ENCODE results near the gene FER1L5.

The FER1L5 gene

DNA sequence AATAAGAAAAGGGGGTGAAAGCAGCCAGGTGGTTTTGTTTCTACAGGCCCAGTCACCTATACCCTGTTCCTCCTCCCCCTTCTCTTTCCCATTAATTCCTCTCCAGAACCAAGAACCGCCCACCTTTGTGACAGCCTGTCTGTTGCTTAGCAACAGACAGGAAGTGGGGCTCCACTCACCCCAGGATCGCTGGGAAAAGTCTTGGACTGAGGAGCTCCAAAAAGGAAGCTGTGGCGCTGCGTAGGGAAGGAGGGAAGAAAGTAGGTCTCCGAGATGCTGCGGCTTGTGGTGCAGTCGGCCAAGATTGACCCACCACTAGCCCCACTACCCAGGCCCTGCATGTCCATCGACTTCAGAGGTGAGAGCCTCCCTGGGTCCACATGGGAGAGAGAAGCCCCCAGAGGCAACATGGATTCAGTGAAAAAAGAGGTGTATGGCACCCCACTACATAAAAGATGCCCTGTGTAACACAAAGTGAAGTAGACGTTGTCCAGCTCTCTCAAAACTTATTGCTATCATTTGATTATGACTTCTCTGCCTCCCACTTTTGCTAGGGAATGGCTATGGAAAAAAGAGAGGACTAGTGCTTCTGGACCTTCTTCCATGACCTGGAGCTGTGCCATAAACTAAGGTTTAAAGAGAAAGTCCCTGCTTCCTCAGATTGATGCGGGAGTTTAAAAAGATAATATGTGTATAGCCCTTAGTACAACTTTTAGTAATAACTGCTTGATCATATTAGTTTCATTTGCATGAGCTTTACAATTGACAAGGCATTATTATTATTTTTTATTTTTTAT is at the start of gene FER1L5:
FER1L5 (plus strand) TSS at position 201 of the 797 bp plus-strand sequence; CDS start at position 274, 73 bp downstream.
- DNase-seq (ENCODE audit: low spot score): no peak

DNA sequence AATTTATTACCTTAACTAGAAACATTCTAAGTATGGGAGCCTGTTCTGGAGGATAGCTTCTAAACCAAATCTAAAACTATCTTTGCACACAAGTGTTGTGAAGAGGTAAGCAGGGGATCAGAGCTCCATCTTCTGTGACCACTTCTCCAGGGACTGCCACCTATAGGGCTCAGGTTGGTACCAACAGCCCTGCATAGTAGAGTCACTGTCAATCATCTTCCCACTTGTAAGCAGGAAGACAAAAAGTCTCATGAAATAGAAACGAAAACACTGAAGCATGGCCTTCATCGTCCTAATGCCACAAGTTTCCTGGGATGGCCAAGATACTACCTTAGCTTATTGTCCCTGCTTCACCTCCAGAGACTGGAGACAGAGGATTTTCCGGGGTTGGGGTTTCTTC is 48.3 kb upstream of the FER1L5 start:
- DNase-seq (ENCODE audit: low spot score): no peak

DNA sequence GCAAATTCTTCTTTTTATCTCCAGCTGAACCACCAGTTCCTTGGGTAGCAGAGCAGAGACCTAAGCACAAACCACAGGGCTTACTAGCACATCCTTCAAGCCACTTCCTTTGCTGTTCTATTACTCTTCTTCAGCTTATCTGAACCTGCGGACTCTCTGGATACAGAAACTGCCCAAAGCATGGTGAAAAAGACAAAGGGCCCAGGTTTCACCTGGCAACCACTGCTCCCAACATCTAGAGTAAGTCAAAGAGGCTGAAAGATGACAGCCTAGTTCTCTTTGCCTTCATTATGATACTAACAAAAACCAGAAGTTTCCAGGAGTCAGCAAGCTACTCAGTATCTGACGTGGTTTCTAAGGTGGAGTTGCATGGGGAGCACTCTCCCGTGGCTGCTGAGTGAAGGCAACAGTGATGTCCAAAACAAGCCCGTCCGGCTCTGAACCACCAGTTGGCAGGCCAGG is 47.8 kb upstream of the FER1L5 start:
- no peak for DNase-seq (ENCODE audit: low spot score)

DNA sequence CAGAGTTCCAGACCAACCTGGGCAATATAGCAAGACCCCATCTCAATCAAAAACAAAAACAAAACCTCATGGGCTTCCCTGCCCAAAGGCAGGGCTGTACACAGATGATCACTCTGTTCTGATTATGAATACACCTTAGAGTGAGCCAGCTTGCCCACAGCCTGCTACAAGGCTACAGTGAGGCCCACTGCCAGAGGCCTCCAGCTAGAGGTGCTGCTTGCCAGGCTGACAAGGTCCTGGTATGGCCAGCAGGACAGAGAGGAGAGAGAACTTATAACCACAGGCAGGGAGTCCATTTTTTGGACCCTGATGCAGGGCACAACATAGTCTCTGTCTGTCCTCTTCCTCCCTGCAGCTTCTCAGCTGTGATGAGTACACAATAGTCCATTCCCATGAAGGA is 46.0 kb upstream of the FER1L5 start:
- DNase-seq (ENCODE audit: low spot score): no peak

DNA sequence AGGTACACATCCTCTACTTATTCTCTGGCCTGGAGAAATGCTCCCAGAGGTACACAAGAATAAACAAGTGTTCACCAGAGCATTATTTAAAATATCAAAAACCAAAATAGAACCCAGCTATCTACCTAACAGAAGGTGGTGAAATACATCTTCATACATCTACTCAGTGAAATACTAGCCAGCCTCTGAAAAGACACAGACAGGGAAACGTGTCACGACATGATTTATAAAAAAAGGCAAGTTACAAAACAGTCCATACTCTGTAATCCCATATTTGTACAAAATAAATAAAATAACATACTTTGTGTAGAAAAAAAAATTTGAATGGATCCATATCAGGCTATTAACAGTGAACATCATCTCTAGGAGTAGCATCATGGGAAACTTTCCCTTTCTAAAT is 42.6 kb upstream of the FER1L5 start:
- no peak for DNase-seq (ENCODE audit: low spot score)

DNA sequence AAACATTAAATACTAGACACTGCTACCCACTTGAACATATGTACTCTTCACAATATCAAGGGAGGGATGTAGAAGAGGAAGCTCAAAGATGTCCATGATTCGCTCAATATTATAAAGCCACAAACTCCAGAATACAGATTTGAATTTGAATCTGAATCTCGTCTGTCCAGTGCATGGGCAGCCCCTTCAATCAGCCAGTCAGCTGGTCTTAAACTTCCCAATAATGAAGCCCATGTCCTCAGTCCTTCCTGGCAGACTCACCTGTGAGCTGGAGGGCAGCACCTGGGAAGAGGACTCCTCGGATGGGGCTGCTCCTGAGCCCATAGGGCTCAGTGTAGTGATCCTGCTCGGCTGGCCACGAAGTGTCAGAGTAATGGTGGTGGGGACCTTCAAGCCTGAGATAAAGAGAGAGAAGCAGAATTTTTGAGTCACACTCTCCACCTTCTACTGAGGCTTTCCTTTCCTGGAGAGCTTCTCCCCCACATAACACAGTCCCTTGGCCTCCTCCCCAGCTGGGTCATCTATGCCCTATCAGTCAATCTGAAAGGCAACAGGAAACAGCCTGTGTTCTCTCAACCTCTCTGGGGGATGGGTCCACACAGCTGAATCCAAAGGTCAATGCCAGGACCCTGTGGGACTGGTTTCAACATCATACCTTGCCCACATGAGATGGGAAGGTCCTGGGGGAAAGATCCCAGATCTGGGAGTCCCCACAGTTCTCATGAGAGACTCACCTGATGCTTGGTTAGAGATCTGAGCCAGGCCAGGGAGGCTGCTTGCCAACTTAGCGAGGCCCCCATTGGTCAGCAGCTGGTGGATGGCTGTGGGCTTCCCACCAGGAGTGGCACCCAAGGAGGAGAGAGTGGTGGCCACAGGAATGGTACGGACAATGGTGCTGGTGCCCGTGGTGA is 40.9 kb upstream of the FER1L5 start:
- DNase-seq (ENCODE audit: low spot score): no peak

DNA sequence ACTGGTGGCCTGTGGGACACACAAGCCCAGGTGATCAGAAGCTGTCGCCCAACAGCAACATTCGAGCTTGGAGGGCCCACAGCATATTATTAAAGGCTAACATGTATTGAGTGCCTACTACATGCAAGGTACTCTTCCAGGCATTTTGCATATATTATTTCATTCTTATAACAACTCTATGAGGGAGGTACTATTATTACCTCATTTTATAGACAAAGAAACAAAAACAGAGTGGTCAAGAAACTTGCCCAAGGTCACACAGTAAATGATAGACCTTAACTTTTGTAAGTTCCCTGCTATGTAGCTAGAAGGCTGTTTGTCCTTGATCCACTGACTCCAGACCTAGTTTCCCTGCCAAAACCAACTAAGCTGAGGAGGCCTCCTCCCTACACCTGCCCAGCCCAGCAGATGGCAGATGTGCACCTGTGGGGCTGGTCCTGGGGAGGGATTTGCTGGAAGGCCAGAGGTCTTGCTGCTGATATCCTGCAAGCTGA is 40.2 kb upstream of the FER1L5 start:
- no peak for DNase-seq (ENCODE audit: low spot score)

DNA sequence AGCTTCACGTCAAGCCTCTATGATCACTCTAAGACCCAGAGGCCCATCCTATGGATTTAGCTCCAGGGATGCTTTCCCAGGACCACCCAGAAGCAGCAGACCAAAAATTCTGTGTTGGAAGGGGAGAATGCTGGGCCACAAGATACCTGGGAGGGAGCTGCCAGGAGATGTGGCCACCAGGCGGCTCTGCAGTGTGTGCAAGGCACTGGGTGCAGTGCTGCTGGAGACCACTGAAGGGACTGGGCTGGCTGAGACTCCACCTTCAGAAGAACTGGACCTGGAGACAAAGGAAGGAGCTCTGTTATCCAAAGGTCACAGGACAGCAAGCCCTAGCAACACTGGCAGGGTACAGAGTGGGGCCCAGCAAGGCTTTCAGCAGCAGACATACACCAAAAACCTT is 38.5 kb upstream of the FER1L5 start:
- DNase-seq (ENCODE audit: low spot score): peak; percentile 35

DNA sequence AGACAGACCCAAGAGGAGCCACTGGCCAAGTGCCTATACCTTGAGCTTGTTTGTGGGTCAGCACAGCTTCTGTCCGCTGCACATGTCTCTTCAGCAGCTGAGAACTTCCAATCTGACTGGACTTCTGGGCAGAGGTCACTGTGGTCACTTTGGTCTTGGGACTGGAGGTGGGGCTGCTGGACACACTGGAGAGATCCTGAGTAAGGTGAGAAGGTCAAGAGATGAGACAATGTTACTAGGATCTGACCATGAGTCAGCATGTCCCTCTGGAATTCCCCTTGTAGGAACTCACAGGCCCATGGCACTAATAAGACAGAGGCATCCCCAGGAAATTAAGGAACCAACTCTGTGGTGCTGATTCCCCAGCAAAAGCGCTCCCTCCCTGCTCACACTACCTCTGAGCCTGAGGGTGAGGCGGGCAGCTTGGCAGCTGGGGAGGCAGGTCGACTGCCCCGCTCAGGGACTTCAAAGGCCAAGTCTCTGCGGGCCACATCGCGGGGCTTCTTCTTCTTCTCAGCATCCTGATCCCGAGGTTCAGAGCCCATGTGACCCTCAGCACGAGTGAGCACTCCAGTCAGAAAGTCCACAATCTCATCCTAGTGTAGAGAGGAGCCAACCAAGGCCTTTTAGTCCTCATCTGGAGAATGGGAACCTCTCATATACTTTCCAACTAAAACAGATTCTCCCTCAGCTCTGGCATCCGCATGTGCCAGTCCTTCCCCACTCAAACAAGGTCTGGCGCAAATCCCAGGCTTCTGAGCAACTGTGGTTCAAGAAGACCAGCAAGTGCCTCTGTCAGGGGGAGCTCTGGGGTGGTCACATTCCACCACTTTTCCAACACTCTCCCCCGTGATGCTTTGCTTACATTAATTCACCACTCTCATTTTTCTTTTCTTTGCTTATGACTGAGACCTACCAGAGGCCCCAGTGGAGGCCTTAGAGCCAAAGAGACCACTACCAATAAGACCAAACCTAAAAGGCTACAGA is 33.8 kb upstream of the FER1L5 start:
- no peak for DNase-seq (ENCODE audit: low spot score)

DNA sequence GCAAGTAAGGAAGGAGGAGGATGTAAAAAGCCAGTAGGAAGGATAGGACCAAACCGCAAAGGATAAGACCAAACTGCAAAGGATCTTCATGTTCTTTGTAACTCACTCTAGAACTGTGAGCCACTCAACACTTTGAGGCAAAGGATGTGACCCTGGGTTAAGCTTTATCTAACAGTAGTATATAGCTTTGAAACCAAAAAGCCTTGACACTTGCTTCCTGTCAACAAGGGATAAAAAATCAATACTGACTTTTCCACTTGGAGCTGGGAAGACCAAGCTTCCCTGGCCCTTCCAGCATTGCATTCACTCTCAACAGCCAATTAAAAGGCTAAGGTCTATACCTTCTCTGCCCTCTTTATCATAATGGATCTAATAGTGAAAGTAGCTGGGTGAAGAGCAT is 26.4 kb upstream of the FER1L5 start:
- DNase-seq (ENCODE audit: low spot score): no peak

DNA sequence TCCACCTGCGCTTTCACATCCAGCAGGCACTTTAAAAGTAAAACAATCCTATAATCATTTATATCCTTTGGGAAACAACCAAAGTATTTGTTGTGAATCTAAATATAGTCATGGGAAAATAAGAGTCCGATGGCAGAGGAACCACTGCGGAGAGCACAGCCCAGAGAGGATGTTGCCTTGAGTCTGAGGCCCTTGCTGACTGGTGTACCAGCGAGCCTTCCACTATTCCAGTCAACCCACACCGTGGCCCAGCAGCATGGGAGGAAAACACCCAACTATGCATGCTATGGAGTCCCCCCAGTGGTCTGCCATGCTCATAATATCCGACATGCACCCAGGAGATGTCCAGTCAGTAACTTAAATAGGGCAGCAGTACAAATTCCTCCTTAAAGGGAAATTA is 26.0 kb upstream of the FER1L5 start:
- no peak for DNase-seq (ENCODE audit: low spot score)

DNA sequence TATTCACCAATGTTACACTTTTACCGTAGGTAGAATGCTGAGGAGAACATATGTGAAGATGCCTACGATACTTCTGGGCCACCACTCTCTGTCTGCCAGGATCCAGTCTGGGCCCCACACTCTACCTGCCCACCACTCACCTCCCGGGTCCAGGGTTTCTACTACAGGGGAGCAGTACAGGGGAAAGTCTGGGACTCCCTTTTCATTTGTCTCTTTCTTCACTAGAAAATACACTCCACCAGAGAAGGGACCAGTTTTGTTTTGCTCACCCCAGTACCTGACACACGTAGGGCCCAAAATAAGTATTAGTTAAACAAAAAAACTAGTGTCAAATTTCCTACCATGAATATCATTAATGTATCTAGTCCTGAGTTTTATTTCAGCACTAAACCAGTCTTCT is 25.6 kb upstream of the FER1L5 start:
- no peak for DNase-seq (ENCODE audit: low spot score)

DNA sequence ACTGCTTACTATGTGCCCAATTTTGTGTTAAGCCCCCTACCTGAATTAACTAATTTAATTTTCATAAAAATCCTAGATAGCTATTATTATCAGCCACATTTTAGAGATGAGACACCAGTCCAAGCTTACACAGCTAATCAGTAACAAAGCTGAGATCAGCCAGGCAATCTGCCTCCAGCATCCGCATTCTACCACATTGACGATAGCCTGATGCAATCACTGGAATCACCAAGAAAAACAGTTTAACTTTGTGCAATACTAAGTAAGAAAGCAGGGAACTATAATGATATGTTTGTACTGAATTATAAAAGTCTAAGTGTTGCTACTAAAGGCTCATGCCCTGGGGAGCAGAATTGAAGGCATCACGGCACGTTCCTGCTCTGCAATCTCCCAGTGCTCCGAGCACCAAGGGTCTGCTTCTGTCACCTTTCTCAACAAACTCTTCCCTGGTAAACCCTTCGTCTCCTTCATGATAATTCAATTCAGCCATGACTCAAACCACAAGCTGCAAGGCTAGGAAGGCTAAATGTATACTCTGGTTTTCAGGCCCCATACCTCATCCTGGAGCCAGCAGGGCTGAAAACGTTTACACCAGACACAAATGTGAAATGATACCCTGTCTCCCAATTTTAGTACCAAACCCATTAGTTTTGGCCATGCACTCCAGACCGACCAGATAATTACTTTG is 23.8 kb upstream of the FER1L5 start:
- DNase-seq (ENCODE audit: low spot score): no peak

DNA sequence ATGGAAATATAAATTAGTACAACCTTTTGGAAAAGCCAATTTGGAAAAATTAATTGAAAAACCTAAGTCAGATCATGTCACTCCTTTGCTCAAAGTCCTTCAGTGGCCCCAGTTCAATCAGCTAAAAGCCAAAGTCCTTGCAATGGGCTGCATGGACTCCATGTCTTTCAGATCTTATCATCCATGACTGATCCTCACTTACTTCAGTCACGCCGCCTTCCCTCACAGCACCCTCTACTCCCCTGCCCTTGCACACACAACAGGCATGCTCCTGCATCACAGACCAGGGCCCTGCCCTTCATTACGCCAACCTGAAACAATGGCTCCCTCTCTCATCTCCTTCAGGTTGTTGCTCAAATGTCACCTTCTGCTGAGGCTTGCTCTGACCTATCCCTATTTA is 20.0 kb upstream of the FER1L5 start:
- no peak for DNase-seq (ENCODE audit: low spot score)

DNA sequence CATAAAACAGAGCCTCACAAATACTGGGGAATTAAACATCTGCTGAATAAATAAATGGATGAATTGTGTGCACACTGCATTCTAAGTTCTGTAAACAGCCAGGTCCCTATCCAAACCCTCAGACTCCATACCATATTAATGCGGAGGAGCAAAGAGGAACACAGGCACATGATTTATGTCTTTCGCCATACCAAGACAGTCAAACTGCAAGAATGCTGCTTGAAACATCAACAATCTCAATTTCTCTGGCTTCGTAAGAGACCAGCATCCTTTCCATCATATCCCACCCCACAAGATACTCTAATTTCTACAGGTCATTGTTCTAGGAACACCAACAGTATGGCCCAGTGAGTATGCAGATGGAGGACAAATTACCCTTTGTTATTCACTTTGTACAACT is 19.4 kb upstream of the FER1L5 start:
- DNase-seq (ENCODE audit: low spot score): no peak

DNA sequence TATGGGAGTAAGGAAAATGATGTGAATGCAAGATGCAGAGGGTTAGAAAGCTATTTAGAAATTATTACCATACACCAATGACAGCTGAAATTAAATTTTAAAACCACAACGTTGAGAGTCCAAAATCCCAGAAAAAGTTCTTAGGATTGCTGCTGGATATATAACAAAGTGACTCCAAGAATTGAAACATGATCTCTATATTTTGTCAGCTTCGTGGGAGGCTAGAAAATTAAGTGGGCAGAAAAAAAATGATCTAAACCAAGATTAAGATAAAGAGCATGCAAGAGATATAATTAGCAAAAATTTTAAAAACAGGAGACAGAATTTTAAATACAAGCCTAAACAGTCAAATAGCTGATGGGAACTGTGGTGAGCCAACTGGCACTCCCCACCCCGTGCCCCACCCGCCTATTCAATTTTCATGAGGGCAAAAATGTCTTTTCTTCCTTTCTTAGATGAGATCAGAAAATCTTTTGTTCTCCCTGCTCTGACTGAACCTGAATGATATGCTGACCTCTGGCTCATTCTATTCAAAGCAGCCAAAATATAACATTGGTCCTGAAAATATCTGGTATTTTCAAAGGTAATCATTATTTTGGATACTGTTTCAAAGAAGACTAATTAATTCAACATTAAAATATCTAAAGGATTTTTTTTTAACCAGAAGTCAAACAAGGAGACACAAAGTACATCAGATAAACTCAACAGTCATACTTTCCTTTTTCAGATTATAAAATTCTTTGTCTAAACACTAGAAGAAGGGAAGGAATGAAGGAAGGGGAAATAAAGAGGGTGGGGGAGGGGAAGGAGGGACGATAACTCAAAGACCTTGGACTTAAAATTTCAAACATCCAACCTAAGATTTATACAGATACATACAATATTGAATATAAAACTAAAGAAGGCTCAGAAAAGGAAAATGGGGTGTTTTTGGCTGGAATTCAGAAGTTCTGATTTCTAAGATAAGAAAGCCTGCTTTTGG is 16.7 kb upstream of the FER1L5 start:
- DNase-seq (ENCODE audit: low spot score): no peak

DNA sequence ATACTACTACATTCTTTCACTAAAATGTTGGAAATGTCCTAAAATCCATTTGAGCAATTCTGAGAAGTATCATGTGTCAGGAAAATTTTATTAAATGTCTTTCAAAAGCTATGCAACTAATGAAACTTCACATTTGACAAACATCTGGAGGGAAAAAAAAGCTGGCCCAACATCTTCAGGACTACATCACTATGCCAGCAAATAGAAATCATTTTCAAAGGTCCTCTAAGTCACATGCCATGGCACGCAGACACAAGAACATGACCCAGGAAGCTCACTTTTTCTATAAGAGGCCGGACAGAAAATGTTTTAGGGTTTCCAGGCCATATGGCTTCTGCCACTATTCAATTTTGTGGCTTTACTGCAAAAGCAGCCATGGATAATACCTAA is 16.0 kb upstream of the FER1L5 start:
- no peak for DNase-seq (ENCODE audit: low spot score)

DNA sequence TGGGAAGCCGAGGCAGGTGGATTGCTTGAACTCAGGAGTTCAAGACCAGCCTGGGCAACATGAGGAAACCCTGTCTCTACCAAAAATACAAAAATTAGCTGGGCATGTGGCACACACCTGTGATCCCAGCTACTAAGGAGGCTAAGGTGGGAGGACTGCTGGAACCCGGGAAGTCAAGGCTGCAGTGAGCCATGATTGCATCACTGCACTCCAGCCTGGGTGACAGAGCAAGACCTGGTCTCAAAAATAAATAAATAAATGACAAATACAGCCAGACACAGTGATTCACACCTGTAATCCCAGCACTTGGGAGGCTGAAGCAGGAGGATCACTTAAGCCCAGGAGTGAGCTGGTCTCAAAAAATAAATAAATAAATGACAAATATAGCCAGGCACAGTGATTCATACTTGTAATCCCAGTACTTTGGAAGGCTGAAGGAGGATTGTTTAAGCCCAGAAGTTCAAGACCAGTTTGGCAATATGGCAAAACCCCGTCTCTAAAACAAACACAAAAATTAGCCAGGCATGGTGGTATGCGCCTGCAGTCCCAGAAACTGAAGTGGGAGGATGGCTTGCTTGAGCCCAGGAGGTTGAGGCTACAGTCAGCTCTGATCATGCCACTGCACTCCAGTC is 10.6 kb upstream of the FER1L5 start:
- no peak for DNase-seq (ENCODE audit: low spot score)

DNA sequence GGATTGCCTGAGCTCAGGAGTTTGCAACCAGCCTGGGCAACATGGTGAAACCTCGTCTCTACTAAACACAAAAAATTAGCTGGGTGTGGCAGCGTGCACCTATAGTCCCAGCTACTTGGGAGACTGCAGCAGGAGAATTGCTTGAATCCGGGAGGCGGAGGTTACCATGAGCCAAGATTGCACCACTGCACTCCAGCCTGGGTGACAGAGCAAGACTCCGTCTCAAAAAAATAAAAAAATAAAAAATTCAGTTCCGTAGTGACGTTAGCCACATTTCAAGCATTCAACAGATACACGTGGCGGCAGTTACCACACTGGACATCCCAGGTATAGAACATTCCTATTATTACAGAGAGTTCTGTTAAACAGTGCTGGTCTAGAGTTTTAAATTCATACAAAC is 8.9 kb upstream of the FER1L5 start:
- no peak for DNase-seq (ENCODE audit: low spot score)
